ENCODE measurements around the gene BRAT1. TPM values are rescaled to one million over a fixed set of nuclear protein-coding genes. Genes with fewer than 3 reads are reported as not detected.
A peak's percentile ranks its signal among the peaks of the same experiment; 100 is the strongest.

BRAT1 gene
- total RNA-seq, 1 experiment from 2014 or later = 87.9 TPM

DNA sequence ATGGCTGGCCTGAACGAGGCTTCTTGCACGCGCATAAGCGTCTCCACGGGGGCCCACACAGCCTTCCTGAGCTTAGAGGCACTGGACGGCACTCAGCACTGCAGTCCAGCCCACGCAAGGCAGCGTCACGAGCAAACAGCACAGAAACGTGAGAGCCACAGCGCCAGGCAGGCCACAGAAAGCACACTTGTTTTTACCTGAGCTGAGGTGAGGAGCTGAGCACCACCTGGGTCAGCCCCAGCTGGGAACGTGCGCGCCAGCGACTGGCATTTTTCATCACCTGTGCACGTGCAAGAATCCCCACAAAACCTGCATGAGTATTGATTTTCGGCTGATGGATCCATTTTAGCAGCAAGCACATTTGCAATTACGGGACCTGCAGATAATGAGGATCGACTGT is 30.1 kb upstream of the BRAT1 start:
- no peak for DNase-seq (ENCODE audit: low spot score)

DNA sequence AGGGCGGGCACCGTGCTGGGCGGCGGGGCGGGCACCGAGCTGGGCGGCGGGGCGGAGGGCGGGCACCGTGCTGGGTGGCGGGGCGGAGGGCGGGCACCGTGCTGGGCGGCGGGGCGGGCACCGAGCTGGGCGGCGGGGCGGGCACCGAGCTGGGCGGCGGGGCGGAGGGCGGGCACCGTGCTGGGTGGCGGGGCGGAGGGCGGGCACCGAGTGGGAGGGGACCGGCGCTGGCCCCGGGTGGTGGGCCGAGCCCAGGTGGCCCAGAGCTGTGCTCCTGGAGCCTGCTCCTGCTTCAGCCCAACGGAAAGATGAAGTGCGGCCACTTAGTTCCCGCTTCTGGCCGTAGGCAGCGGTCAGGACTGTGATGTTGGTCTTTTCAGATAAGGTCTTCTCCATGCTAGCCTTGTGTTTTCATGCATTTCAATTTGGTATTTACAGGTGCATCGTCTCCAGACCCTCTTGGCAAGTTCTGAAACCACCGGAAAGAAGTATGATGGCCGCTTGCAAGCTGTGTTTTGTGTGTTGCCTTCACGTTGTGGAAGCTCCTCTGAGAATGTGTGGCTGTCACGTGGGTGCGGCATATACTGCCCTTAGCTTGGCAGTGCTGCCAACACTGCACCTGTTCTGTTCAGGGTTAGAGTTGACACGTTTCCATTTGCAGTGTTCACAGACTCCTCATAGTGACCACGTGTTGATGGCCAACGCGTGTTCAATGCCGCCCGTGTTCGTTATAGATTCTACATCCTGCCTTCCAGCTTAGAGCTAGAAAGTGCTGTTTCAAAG is 28.7 kb upstream of the BRAT1 start:
- no peak for DNase-seq (ENCODE audit: low spot score)

DNA sequence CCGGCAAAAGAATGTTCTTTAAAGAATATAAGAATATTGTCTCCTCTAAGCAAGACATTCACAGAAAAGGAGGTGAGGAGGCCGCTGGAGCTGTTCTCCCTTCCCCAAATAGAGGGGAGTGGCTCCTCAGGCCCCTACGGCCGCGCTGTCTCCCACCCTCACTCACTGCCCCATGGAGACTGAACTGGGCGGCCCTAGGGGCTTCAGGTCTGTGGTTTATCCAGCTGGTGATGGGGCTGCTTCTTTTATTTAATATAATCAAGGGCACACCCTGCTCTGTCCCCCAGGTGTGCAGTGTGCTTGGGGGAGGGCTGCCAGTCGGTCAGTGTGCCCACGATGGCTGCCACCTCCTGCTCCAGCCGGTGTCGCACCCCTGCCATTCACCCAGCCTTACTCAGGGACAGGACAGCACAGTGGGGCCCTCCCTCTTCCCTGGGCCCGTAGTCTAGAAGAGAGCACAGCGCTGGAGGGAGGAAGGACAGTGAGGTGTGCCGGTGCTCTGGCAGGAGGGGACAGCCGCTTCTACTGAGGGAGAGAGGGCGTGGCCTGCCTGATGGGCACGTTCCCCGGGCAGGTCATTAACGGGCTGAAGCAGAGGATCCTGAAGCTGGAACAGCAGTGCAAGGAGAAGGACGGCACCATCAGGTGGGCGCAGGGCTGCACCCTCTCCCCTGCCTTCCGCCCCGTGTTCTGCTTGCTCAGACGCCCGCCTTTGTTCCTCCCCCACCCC is 26.8 kb upstream of the BRAT1 start:
- no peak for DNase-seq (ENCODE audit: low spot score)

DNA sequence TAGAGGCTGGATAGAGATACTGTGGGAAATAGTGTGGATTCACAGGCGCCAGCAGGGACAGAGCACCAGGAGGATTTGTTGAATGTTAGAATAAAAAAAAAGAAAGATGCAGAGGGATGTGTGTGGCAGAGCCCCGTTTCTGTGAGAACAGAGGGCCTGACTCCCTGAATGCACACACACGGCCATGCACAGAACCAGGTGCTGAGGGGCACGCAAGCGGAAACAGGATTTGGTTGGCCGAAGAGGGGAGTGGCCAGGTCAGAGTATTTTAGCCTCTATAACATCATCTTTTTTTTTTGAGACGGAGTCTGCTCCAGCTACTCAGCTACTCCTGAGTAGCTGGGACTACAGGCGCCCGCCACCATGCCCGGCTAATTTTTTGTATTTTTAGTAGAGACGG is 25.3 kb upstream of the BRAT1 start:
- no peak for DNase-seq (ENCODE audit: low spot score)

DNA sequence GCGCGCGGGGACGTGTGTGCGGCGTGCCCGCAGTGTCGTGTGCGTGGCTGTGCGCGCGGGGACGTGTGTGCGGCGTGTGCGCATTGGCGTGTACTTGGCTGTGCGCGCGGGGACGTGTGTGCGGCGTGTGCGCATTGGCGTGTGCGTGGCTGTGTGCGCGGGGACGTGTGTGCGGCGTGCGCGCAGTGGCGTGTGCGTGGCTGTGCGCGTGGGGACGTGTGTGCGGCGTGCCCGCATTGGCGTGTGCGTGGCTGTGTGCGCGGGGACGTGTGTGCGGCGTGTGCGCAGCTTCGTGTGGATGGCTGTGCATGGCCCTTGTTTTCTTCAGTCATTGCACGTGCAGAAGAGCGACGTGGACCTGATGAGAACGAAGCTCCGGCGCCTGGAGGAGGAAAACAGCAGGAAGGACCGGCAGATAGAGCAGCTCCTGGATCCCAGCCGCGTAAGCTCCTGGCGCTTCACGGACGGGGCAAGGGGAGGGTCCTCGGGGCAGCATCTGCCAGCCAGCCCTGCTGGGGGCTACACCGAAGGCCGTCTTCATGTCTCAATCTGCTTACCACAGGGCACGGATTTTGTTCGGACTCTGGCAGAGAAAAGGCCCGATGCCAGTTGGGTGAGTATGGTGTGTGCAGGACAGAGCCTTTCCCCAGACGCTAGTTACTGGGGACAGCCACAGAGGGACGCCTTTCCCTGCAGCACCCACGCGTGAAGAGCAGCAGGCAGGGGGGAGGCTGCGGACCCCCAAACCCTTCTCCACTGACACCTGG is 22.8 kb upstream of the BRAT1 start:
- DNase-seq (ENCODE audit: low spot score) = no peak

DNA sequence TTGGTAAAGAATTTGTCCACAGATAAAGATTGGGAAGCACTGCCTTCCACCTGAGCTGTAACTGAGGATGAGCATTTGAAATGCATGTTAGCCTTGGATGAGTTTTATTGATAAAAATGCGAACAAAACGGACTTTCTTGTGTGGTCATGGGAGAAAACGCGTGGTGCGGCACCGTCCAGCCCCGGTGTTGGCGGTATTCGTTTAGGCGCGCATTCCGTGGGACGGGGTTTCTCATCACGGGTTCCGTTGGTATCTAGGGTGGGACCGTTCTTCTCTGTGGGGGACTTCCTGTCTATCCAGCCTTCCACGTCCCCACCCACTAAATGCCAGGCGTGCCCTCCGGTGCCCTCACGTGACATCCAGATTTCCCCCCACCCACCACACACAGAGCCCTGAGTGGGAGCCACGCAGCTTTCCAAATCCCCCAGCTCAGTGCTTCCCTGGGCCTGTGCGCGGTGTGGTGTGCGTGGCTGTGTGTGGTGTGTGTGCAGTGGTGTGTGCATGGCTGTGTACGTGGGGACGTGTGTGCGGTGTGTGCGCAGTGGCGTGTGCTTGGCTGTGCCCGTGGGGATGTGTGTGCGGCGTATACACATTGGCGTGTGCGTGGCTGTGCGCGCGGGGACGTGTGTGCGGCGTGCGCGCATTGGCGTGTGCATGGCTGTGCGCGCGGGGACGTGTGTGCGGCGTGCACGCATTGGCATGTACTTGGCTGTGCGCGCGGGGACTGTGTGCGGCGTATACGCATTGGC is 21.6 kb upstream of the BRAT1 start:
- no peak for DNase-seq (ENCODE audit: low spot score)

DNA sequence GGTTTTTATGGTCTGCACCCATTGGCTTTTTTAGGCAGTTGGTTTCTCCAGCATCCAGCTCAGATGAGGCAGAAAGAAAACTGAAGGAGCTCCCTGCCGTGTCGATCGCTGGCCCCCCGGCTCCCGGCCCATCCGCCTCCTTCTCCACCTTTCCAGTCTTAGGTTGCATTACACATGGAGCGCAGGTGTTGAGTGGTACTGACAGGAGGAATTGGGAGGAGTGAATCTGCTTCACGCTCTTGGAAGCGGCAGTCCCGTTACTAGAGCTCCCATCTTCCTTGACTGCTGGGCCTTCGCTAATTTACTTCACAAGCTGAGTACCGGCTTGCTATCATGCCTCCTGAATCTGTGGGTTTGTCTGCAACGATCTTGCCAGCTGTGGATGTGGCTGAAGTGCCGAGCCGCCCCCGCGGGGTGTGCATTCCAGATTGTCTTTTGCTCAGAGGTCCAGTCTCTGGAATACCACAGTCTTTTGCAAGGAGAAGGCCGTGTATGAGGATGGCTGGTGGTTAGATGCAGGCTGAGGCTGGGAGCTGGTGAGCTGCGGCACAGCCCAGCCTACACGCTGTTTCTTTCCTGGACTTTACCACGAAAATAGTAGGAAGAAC is 20.5 kb upstream of the BRAT1 start:
- no peak for DNase-seq (ENCODE audit: low spot score)

DNA sequence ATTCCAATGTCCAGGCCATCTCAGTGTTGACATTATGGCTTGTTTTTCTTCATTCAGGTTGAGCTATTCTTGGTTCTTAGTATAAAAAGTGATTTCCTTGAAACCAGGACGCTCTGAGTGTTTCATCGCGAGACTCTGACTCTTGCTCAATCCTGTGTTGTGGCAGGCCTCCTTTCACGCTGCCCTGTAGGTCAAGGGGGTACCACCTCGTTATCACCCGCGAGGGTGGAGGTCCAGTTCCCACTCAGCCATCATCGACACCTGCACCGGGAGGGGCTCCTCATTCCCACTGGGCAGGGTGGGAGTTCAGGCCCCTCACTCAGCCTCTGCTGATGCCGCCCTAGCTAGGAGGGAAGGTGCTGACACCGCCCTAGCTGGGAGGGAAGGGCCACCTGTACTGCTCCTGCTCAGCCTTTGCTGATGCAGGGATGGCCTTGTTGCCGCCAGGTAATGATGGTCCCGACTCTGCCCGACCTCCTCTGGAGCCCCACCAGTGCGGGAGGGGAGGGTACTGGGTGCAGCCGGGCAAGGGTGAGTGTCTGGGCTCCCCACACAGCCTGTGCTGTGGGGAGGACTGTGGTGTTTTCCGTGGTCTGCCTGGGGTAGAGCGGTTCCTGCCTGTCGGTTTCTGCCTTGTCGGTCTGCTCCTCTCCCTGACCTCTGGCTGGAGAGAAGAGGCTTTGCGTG is 19.9 kb upstream of the BRAT1 start:
- no peak for DNase-seq (ENCODE audit: low spot score)

DNA sequence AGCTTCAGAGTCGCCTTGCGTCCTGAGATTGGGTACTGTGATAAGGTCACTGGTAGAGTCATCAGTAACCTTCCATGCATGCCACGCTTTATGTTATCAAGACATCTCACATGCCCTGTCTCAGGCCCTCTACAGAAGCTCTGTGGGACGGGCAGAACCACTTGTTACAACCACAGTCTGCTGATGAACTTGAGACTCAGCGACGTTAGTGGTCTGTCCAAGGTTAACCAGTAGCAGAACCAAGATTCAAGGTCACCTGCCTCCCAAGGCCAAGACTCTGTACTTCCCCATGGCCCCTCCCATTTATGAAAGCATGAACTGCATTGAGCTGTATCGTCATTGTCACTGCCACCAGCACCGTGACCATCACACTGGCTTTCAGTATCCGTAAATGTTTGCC is 18.4 kb upstream of the BRAT1 start:
- no peak for DNase-seq (ENCODE audit: low spot score)

DNA sequence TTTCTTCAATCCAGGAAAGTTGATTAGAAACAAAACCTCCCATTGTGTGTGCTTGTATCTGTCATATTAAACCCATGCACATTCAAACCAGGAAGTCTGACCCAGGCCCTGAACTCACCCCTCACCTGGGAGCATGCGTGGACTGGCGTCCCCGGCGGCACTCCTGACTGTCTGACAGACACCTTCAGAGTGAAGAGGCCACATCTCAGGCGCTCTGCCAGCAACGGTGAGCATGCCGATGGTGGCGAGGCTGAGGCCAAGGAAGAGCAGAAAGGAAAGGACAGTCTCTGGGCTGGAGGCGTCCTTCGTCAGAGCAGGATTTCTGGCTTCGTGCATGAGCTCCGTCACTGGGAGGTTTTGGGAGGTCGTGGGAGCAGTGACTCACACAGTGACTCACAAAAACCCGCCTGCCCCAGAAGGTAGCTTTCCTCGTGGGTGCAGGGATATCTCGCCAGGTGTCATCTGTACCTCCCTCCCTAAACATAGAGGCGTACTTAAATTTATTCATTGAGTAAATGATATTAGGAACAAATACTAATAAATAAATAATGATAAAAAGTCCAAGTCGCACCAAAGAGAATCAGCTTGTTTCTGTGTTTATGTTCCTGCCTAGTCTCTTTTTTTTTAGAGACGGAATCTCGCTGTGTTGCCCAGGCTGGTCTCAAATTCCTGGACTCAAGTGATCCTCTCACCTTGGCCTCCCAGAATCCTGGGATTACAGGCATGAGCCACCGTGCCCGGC is 16.9 kb upstream of the BRAT1 start:
- peak; percentile 82 for DNase-seq (ENCODE audit: low spot score)

DNA sequence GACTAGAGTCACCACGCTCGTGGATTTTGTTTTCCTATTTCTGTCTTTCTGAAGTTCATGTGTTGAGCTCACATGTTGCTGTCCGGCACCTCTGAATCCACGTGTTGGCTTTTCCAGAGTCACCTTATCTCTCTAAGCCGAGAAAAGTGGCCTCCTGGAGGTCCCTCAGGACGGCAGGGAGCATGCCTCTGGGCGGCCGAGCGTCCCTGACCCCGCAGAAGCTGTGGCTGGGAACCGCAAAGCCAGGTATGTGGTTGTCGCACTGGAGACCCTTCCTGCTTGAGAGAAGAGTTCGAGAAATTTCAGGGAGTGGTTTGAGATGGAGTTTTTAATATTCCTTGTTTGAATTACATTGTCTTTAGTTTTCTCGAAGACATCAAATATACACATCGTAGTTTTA is 16.1 kb upstream of the BRAT1 start:
- no peak for DNase-seq (ENCODE audit: low spot score)

DNA sequence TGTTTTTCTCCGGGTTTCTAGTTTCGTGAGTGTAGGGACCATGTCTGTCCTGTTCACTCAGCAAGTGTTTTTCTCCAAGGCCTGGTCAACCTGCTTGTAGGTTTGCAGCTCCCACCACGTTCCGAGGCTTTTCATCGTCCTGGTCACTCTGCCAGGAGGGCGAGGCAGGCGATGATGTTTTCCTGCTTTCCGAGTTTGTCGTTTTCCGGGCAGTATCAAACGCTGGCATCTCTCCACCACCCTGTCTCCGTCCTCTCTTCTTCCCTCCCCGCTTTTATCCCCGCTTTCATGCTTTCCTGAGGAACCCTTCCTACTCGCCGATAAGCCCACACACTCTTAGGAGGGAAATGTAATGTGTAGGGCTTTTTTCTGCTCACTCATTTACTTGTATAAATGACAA is 14.7 kb upstream of the BRAT1 start:
- DNase-seq (ENCODE audit: low spot score) = no peak

DNA sequence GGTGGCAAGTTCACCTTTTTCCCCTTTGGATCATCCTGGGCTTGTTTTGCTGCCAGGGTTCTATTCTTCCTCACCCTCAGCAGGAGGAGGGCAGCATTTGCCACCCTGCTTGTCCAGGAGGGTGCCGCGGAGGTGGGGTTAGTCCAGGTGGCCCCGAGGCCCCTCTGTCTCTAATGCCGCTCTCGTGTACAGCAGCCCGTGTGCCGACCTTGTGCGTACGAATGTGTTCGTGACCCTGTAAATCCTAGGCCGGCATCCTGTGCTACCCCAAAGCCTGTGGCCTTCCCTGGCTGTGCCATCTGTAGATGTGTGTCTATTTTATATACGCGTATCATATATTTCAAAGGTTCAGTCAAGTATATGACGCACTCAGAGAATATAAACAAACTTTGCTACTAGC is 14.1 kb upstream of the BRAT1 start:
- no peak for DNase-seq (ENCODE audit: low spot score)

DNA sequence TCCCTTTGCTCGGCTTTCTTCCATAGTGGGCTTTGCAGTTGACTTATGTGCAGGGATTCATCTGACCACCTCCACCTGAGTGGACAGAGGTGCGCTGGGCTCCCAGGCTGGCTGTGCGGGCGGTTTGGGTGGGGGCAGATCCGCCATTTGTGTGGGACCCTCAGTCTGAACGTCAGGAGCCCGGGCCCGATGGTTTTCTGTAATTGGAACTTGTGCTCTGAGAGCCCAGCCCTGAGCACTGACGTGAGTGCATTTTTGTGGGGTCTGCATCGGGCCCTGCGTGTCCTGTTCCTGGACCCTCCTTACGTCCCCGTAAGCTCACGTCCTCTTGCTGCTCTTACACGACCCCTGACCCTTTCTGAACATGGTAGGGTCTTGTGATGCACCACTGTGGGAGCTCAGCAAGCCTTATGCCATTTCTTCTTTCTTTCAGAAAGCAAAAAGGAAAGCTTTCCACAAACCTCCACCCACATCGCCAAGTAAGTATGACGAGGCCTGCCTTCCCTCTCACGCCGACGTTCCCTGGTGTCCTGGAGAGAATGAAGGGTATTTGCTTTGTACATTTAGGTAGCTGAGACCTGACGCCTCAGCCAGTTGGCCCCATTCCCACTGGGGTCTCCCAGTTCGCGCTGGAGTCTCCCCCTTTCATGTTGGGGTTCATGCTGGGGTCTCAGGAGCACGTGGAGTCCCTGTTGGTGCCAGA is 13.3 kb upstream of the BRAT1 start:
- no peak for DNase-seq (ENCODE audit: low spot score)

DNA sequence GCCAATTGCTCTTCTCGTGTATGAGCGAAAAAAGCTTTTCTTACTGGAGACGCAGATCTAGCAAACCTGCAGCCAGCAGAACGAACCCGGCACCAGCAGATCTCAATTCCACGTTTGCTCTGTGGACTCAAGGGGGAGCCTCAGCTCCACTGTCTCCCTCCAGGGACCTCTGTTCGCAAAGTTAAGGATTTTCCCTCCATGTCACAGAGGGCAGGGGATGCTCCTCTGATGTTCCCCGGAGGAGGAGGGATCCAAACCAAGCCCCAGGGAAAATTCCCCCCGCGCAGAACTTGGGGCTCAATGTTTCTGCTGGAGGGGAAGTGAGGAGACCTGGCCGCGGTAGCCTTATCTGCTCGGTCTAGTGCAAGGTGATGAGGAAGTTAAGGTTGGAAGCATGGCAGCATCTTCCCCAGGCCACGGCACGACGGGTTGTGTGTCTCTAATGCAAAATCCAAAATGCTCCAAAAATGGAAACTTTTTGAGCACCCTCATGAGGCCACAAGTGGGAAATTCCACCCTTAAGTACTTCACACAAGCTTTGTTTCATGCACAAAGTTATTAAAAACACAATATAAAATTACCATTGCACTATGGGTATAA is 12.5 kb upstream of the BRAT1 start:
- DNase-seq (ENCODE audit: low spot score) = no peak

DNA sequence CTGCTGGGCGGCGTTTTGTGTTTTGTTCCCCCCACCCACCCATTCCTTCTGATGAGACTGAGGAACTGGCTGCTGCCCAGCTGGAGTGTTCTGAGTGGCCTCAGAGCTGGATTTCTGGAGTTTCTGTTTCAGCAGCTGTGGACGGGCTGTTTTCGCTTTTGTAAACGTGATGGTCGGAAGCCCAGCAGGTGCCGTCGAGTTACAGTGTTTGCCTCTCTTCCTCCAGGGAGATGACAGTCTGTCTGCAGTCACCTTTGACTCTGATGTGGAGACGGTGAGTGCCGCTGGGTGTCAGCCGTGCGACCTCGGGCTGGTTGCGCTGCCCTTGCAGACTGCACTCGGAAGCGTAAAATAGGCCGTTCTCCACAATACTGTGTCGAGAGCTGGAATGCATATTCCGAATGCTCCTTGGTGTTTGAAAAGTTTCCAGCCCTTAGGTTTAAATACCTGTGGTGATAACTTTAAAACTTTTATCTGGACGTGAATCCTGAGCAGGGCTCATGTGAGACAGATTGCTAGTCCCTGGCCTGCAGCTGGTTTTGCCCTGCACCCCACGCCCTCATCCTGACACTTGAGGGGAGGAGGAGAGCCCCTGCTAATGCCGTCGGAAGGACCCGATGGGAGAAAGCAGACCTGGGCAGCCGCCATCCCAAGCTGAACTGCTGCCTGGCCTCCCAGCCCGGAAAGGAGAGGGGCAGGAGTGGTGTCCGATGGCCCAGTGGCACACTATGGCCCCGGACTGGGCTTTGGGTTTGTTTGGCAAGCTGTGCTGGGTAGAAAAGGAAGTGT is 11.8 kb upstream of the BRAT1 start:
- no peak for DNase-seq (ENCODE audit: low spot score)

DNA sequence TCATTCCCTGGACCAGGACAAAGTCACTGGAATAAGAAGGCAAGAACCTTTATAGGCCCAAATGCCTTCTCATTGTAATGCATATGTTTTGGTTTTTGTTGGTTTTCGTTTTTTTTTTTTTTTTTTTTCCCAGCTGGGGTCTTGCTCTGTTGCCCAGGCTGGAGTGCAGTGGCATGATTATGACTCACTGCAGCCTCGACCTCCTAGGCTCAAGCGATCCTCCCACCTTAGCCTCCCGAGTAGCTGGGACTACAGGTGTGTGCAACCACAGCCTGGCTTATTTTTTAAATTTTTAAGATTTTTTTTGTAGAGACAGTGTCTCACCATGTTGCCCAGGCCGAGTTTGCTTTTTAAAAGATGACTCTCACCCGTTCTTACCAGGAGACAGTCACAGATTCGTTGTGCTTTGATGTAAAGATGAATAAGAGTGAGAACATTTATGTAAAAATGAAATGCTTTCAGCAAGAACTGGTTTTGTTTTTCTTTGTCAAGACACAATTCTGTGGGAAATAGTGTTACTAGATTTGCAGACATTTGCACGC is 11.1 kb upstream of the BRAT1 start:
- DNase-seq (ENCODE audit: low spot score) = no peak

DNA sequence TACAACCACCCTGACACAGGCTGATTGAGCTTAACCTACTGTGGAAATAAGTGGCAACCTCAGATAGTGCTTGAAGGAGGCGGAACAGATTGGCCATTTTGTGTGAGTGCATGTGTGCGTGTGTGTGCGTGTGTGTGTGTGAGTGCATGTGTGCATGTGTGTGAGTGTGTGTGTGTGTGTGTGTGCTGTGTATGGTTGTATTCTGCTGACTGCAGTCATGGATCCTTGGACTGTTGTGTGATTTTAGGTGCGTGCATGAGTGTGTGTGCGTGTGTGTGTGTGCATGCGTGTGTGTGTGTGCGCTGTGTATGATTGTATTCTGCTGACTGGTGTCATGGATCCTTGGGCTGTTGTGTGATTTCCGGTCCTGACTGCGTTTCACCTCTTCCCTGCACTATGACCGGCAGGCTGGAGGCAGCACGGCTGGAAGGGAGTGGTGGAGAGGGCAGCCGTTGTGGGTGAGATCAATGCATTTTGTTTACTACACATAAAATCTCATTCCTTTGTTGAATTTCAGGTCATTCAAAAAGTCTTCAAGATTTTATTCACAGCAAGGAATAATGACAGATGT is 9.7 kb upstream of the BRAT1 start:
- DNase-seq (ENCODE audit: low spot score) = no peak

All from A172 (cell line).